ENCODE data around the gene EIF2B5. TPM values are rescaled to one million over a fixed set of nuclear protein-coding genes. Genes with fewer than 3 reads are reported as not detected.

Gene EIF2B5
- total RNA-seq, 4 donors from 2014 or later, result 27.9 to 46.5 (median 42.2) TPM

DNA sequence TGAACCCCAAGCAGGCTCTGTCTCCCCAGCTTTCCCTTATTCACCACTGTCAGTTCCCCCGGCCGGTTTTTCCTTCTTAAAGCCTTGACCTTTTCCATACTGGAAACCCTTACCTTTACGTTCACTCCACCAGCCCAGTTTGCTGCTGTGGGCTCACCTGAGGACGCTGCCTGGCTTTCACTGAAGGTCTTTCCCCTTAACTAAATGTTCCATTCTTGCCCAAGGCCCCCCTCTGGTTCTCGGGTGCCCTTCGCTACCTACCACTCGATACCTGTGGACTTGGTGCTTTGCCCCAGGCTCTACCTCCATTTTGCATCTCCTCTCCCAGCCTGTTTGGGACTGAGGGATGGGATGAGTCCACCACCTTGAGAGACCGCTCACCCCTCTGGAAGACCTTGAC is 40.3 kb downstream of the EIF2B5 start:
- Histone ChIP-seq H3K36me3 (peaks cover 31% of the 10 kb centered on the region in 2 donors), H3K4me3 (replicated peaks in 1 of 3) (peak overlapping the region; percentile 53 to 87 (median 87)), H3K9me3 (no peaks in the 10 kb centered on the region), H3K27ac (peak overlapping the region in 2 of 3 donors; percentile 64 to 91), H3K4me1 (peaks cover 26 to 29% of the 10 kb centered on the region in 2 donors), H3K27me3 (no peaks in the 10 kb centered on the region)
- no peak for TF ChIP-seq POLR2A (IDR thresholded peaks at IDR 0.05)
- TF ChIP-seq, protein P1, sequence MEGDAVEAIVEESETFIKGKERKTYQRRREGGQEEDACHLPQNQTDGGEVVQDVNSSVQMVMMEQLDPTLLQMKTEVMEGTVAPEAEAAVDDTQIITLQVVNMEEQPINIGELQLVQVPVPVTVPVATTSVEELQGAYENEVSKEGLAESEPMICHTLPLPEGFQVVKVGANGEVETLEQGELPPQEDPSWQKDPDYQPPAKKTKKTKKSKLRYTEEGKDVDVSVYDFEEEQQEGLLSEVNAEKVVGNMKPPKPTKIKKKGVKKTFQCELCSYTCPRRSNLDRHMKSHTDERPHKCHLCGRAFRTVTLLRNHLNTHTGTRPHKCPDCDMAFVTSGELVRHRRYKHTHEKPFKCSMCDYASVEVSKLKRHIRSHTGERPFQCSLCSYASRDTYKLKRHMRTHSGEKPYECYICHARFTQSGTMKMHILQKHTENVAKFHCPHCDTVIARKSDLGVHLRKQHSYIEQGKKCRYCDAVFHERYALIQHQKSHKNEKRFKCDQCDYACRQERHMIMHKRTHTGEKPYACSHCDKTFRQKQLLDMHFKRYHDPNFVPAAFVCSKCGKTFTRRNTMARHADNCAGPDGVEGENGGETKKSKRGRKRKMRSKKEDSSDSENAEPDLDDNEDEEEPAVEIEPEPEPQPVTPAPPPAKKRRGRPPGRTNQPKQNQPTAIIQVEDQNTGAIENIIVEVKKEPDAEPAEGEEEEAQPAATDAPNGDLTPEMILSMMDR (IDR thresholded peaks at IDR 0.05), result no peak
- intact Hi-C loops (cut with DNase I), result loop anchor here (5.0 kb wide), 1 partner anchor 127 kb away; no protein-coding TSS in a partner anchor
- WGBS, 2 donors, result 20 to 21% methylated on average over 8 of the region's 8 CpGs
- DNase-seq, result no peak

DNA sequence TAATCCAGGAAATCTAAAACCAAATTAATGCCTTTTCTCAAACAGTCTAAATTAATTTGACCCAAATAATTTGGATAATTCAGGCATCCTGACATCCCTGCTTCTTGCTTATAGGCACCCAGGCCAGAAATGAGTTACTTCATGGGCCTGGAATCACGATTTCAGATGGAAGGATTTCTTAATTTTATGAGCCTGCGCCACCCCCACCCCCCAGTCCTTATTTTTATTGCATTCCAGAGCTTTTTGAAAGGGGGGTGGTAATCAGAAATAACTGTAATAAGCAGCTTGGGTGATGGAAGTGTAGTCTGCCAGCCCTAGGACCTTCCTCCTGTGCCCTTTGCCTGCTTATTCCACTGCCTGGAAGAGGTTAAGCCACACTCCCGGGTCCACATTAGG is 40.8 kb downstream of the EIF2B5 start:
- no peaks in the 10 kb centered on the region for H3K9me3 ChIP-seq
- H3K4me3 ChIP-seq (replicated peaks in 1 of 3), result peak overlapping the region in 2 of 3 donors; percentile 53 to 87
- peak overlapping the region; percentile 1 to 91 (median 64) for H3K27ac ChIP-seq
- TF ChIP-seq POLR2A (IDR thresholded peaks at IDR 0.05), result no peak
- TF ChIP-seq, protein P1 (IDR thresholded peaks at IDR 0.05), result no peak
- H3K36me3 ChIP-seq, result peaks cover 31 to 32% of the 10 kb centered on the region in 2 donors
- intact Hi-C loops (cut with DNase I), result loop anchor here (5.0 kb wide), 1 partner anchor 126 kb away; no protein-coding TSS in a partner anchor
- no peaks in the 10 kb centered on the region for H3K27me3 ChIP-seq
- WGBS, 2 donors, result 30 to 32% methylated on average over 3 of the region's 3 CpGs
- DNase-seq, result no peak
- peaks cover 26 to 29% of the 10 kb centered on the region in 2 donors for H3K4me1 ChIP-seq

DNA sequence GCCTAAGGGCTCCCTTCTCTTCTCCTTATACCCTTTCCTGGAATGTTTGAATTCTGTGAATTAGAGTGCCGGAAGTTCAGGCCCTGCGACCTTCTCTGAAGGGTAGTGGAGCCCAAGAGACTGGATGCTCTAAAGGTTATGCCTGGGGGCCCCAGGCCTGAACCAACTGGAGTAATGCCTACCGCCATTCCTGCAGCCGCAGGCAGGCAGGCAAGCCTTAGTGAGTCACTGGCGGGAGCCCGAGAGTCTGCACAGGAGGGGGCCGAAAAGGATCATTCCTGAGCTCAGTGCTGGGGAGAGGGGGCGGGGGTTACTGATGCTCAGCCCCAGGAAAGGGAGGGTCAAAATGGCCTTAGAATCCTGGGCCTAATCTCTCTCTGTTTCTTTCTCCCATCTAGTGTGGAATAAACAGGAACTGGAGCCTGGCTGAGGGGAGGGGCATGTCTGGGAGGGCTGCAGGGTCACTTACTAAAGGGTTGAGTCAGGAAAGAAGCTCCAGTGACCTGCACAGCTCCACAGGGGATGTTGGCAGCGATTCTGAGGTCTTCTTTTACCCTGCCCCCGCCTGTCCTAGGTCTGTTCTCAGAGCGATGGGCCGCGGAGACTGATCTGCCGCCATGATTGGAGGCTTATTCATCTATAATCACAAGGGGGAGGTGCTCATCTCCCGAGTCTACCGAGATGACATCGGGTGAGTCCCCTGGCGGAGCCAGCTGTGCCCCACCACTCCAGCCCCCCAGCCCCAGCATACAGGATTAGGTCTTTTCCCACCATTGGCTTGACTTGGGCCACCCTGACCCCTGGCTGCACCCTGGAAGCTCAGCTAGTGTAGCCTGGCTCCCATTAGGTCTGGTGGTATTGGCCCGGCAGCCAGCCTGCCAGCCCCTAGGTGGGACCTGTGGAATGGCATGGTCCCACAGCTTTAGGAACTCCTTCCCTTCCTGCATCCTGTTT is 41.5 kb downstream of the EIF2B5 start:
- Histone ChIP-seq H3K4me3 (replicated peaks in 1 of 3) (peak overlapping the region in 1 of 3 donors; percentile 87), H3K27ac (peak overlapping the region; percentile 1 to 91 (median 64)), H3K27me3 (no peaks in the 10 kb centered on the region), H3K9me3 (no peaks in the 10 kb centered on the region), H3K36me3 (peaks cover 34 to 39% of the 10 kb centered on the region in 2 donors), H3K4me1 (peaks cover 26 to 29% of the 10 kb centered on the region in 2 donors)
- peak; percentile 65 to 67 for DNase-seq
- intact Hi-C loops (cut with DNase I), result loop anchor here (5.0 kb wide), 1 partner anchor 126 kb away; no protein-coding TSS in a partner anchor
- no peak for TF ChIP-seq POLR2A (IDR thresholded peaks at IDR 0.05)
- TF ChIP-seq, protein P1 (IDR thresholded peaks at IDR 0.05), result no peak
- WGBS, 2 donors, result 34 to 39% methylated on average over 16 to 19 of the region's 19 CpGs

DNA sequence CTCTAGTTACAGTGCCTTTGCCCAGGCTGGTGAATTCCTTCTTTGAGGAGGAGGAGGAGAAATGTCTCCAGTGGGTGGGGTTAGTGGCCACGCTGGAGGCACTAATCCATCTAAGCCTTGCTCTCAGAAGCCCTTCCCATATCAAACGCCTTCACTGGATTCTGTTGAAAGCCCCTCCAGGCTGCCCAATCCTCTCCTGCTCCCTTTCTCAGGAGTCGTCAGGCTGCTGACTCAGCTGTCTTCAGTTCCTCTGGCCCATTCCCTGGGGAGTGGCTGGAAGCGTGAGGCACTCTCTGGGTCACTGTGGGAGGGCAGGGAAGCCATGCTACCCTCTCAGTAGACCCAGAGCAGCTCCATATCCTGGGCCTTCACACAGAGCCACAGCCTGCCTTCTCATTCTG is 42.2 kb downstream of the EIF2B5 start:
- Histone ChIP-seq H3K27ac (peak overlapping the region in 2 of 3 donors; percentile 64 to 91), H3K4me1 (peaks cover 26 to 29% of the 10 kb centered on the region in 2 donors), H3K9me3 (no peaks in the 10 kb centered on the region), H3K36me3 (peaks cover 41 to 45% of the 10 kb centered on the region in 2 donors), H3K4me3 (replicated peaks in 1 of 3) (peak overlapping the region in 1 of 3 donors; percentile 87), H3K27me3 (no peaks in the 10 kb centered on the region)
- WGBS, 2 donors, result 73 to 78% methylated on average over 4 of the region's 4 CpGs
- no peak for TF ChIP-seq POLR2A (IDR thresholded peaks at IDR 0.05)
- TF ChIP-seq, protein P1 (IDR thresholded peaks at IDR 0.05), result no peak
- intact Hi-C loops (cut with DNase I), result loop anchor here (5.0 kb wide), 1 partner anchor 125 kb away; no protein-coding TSS in a partner anchor
- DNase-seq, result no peak
